HEK293 (cell line): ENCODE measurements around the gene TGM5.

Experiments
- CTCF ChIA-PET: fragments of 350-600 bp; formaldehyde crosslinking; extraction: SDS; loops from one replicate; lab custom pipeline; 2021; ENCODE audit warnings: antibody characterized with exemption; lab: Yijun Ruan, JAX
- POLR2A ChIA-PET: fragments of 300-600 bp; formaldehyde crosslinking; extraction: SDS; loops from one replicate; lab custom pipeline; 2020; ENCODE audit warnings: antibody characterized with exemption, inconsistent platforms; lab: Yijun Ruan, JAX
- H3K27ac ChIP-seq: fragments of 200-500 bp; sonication (Bioruptor generic); 2 replicates; pipeline ENCODE4 v1.5.1; 2014; ENCODE audit warnings: low read depth, low read length, control low read depth, inconsistent platforms; ENCODE audit errors: extremely low read depth
- H3K36me3 ChIP-seq, 2 experiments: fragments of 200-500 bp in 1 of 2; sonication (Bioruptor generic) in 1 of 2; 1 replicate in 1 of 2; 2 replicates in 1 of 2; pipeline ENCODE4 v1.5.1; 2014 to 2017; ENCODE audit warnings: inconsistent platforms in 2 of 2, low read length in 2 of 2; ENCODE audit not compliant: control insufficient read depth in 2 of 2, insufficient read depth in 1 of 2
- H3K4me1 ChIP-seq: fragments of 200-500 bp; sonication (Bioruptor generic); 2 replicates; pipeline ENCODE4 v1.5.1; 2014; ENCODE audit warnings: mild to moderate bottlenecking, low read length, inconsistent platforms; ENCODE audit not compliant: control insufficient read depth, insufficient read depth
- H3K4me3 ChIP-seq: 2 replicates; pipeline ENCODE4 v1.5.1; 2011; ENCODE audit warnings: low read depth, mild to moderate bottlenecking, control low read depth, low read length, moderate library complexity
- H3K9me3 ChIP-seq: fragments of 200-500 bp; sonication (Bioruptor generic); 2 replicates; pipeline ENCODE4 v1.5.1; 2014; ENCODE audit warnings: low read depth, low read length, inconsistent platforms; ENCODE audit not compliant: control insufficient read depth, insufficient read depth
- GFI1B ChIP-seq: fragments of 450-650 bp; formaldehyde crosslinking; IDR thresholded peaks from 2 replicates; pipeline ENCODE4 v1.5.1; 2016; ENCODE audit warnings: missing biosample characterization, missing genetic modification characterization
- KLF7 ChIP-seq: fragments of 450-650 bp; formaldehyde crosslinking; IDR thresholded peaks from 2 replicates; pipeline ENCODE4 v1.5.1; 2016; ENCODE audit warnings: missing biosample characterization, missing genetic modification characterization, borderline replicate concordance
- PRDM1 ChIP-seq: fragments of 450-650 bp; formaldehyde crosslinking; IDR thresholded peaks from 2 replicates; pipeline ENCODE4; 2016; ENCODE audit warnings: missing biosample characterization, missing genetic modification characterization
- SP7 ChIP-seq: fragments of 450-650 bp; formaldehyde crosslinking; IDR thresholded peaks from 2 replicates; pipeline ENCODE4 v1.5.1; 2016; ENCODE audit warnings: missing biosample characterization, missing genetic modification characterization
- ZBTB8A ChIP-seq: fragments of 450-650 bp; formaldehyde crosslinking; IDR thresholded peaks from 2 replicates; pipeline ENCODE4 v1.5.1; 2016; ENCODE audit warnings: missing biosample characterization, missing genetic modification characterization
- ZEB2 ChIP-seq: fragments of 450-650 bp; formaldehyde crosslinking; IDR thresholded peaks from 2 replicates; pipeline ENCODE4 v1.5.1; 2016; ENCODE audit warnings: missing biosample characterization, missing genetic modification characterization
- ZIC2 ChIP-seq: fragments of 450-650 bp; formaldehyde crosslinking; IDR thresholded peaks from 2 replicates; pipeline ENCODE4 v1.5.1; 2016; ENCODE audit warnings: missing biosample characterization, missing genetic modification characterization
- ZNF133 ChIP-seq: fragments of 450-650 bp; formaldehyde crosslinking; IDR thresholded peaks from 2 replicates; pipeline ENCODE4 v1.5.1; 2016; ENCODE audit warnings: missing biosample characterization, missing genetic modification characterization
- ZNF146 ChIP-seq: fragments of 450-650 bp; formaldehyde crosslinking; IDR thresholded peaks from 2 replicates; pipeline ENCODE4 v1.5.1; 2016; ENCODE audit warnings: missing biosample characterization, missing genetic modification characterization
- ZNF16 ChIP-seq: fragments of 450-650 bp; formaldehyde crosslinking; IDR thresholded peaks from 2 replicates; pipeline ENCODE4 v1.5.1; 2016; ENCODE audit warnings: low read depth, missing biosample characterization, missing genetic modification characterization
- ZNF214 ChIP-seq: fragments of 450-650 bp; formaldehyde crosslinking; IDR thresholded peaks from 2 replicates; pipeline ENCODE4 v1.5.1; 2017; ENCODE audit warnings: missing biosample characterization, mild to moderate bottlenecking, missing genetic modification characterization, borderline replicate concordance
- ZNF23 ChIP-seq: fragments of 450-650 bp; formaldehyde crosslinking; IDR thresholded peaks from 2 replicates; pipeline ENCODE4 v1.5.1; 2016; ENCODE audit warnings: missing biosample characterization, missing genetic modification characterization, borderline replicate concordance
- ZNF26 ChIP-seq: fragments of 450-650 bp; formaldehyde crosslinking; IDR thresholded peaks from 2 replicates; pipeline ENCODE4 v1.5.1; 2016; ENCODE audit warnings: missing biosample characterization, missing genetic modification characterization
- ZNF266 ChIP-seq: fragments of 450-650 bp; formaldehyde crosslinking; IDR thresholded peaks from 2 replicates; pipeline ENCODE4 v1.5.1; 2016; ENCODE audit warnings: missing biosample characterization, missing genetic modification characterization, low read depth
- ZNF280D ChIP-seq: fragments of 450-650 bp; formaldehyde crosslinking; IDR thresholded peaks from 2 replicates; pipeline ENCODE4 v1.5.1; 2016; ENCODE audit warnings: missing biosample characterization, missing genetic modification characterization
- ZNF341 ChIP-seq: fragments of 450-650 bp; formaldehyde crosslinking; IDR thresholded peaks from 2 replicates; pipeline ENCODE4; 2016; ENCODE audit warnings: low read depth, missing biosample characterization, missing genetic modification characterization
- ZNF426 ChIP-seq: fragments of 450-650 bp; formaldehyde crosslinking; IDR thresholded peaks from 2 replicates; pipeline ENCODE4 v1.5.1; 2017; ENCODE audit warnings: missing biosample characterization, missing genetic modification characterization, mild to moderate bottlenecking, inconsistent platforms, moderate library complexity
- ZNF449 ChIP-seq: fragments of 450-650 bp; formaldehyde crosslinking; IDR thresholded peaks from 2 replicates; pipeline ENCODE4 v1.5.1; 2017; ENCODE audit warnings: missing biosample characterization, mild to moderate bottlenecking, missing genetic modification characterization, moderate library complexity
- ZNF510 ChIP-seq: fragments of 450-650 bp; formaldehyde crosslinking; IDR thresholded peaks from 2 replicates; pipeline ENCODE4 v1.5.1; 2018; ENCODE audit warnings: mild to moderate bottlenecking, missing genetic modification characterization, missing biosample characterization; ENCODE audit not compliant: insufficient replicate concordance
- ZNF521 ChIP-seq: fragments of 450-650 bp; formaldehyde crosslinking; IDR thresholded peaks from 2 replicates; pipeline ENCODE4 v1.5.1; 2017; ENCODE audit warnings: missing biosample characterization, mild to moderate bottlenecking, missing genetic modification characterization
- ZNF555 ChIP-seq: fragments of 450-650 bp; formaldehyde crosslinking; conservative IDR thresholded peaks from 2 replicates; pipeline ENCODE4 v1.5.1; 2017; ENCODE audit warnings: missing biosample characterization, mild to moderate bottlenecking, missing genetic modification characterization, inconsistent platforms
- ZNF558 ChIP-seq: fragments of 450-650 bp; formaldehyde crosslinking; IDR thresholded peaks from 2 replicates; pipeline ENCODE4 v1.5.1; 2016; ENCODE audit warnings: missing biosample characterization, missing genetic modification characterization
- ZNF585B ChIP-seq: fragments of 450-650 bp; formaldehyde crosslinking; IDR thresholded peaks from 2 replicates; pipeline ENCODE4 v1.5.1; 2016; ENCODE audit warnings: missing biosample characterization, missing genetic modification characterization
- ZNF596 ChIP-seq: fragments of 450-650 bp; IDR thresholded peaks from 2 replicates; pipeline ENCODE4 v1.5.0; 2018; ENCODE audit warnings: missing biosample characterization, mild to moderate bottlenecking, missing genetic modification characterization, moderate library complexity
- ZNF639 ChIP-seq: fragments of 450-650 bp; formaldehyde crosslinking; IDR thresholded peaks from 2 replicates; pipeline ENCODE4 v1.5.1; 2016; ENCODE audit warnings: missing biosample characterization, missing genetic modification characterization
- ZNF660 ChIP-seq: fragments of 450-650 bp; IDR thresholded peaks from 2 replicates; pipeline ENCODE4 v1.5.1; 2018; ENCODE audit warnings: missing biosample characterization, mild to moderate bottlenecking, missing genetic modification characterization
- ZNF777 ChIP-seq: fragments of 450-650 bp; formaldehyde crosslinking; IDR thresholded peaks from 2 replicates; pipeline ENCODE4 v1.5.1; 2017; ENCODE audit warnings: missing biosample characterization, missing genetic modification characterization, borderline replicate concordance
- ZNF792 ChIP-seq: fragments of 450-650 bp; formaldehyde crosslinking; IDR thresholded peaks from 2 replicates; pipeline ENCODE4 v1.5.1; 2016; ENCODE audit warnings: missing biosample characterization, missing genetic modification characterization

Gene TGM5

GRCh38 chr15:43278869-43279268, 12.1 kb upstream of the TGM5 start (continued):
- TF ChIP-seq ZEB2 (no peak), ZNF266 (tag by site-specific recombination) (no peak), ZIC2 (tag by site-specific recombination) (no peak), ZNF341 (no peak)

- no peaks in the 10 kb centered on the region for H3K36me3 ChIP-seq
- H3K4me1 ChIP-seq = no peaks in the 10 kb centered on the region
- POLR2A ChIA-PET = no interaction called here
- no peak overlapping the region for H3K27ac ChIP-seq
- CTCF ChIA-PET = no interaction called here
- H3K4me3 ChIP-seq = no peak overlapping the region
- no peaks in the 10 kb centered on the region for H3K9me3 ChIP-seq
- no peak for TF ChIP-seq ZNF26 (tag by site-specific recombination)
- no peak for TF ChIP-seq ZNF639
- TF ChIP-seq ZNF133 (tag by site-specific recombination) = no peak
- TF ChIP-seq ZNF660 (tag by site-specific recombination) = no peak
- no peak for TF ChIP-seq ZNF777 (tag by site-specific recombination)
- no peak for TF ChIP-seq ZNF280D (tag by site-specific recombination)
- no peak for TF ChIP-seq ZNF792 (tag by site-specific recombination)
- no peak for TF ChIP-seq ZNF146 (tag by site-specific recombination)
- TF ChIP-seq KLF7 (tag by site-specific recombination) = no peak
- TF ChIP-seq ZNF585B (tag by site-specific recombination) = no peak
- no peak for TF ChIP-seq ZBTB8A (tag by site-specific recombination)
- TF ChIP-seq ZNF426 = no peak
- no peak for TF ChIP-seq ZNF555
- TF ChIP-seq ZNF558 (tag by site-specific recombination) = no peak
Measured at GRCh38 chr15:43277901-43278300, 11.2 kb upstream of the TGM5 start.

- no peaks in the 10 kb centered on the region for H3K36me3 ChIP-seq
- no peaks in the 10 kb centered on the region for H3K4me1 ChIP-seq
- ChIA-PET POLR2A (no interaction called here), CTCF (interaction anchor here (0.7 to 1.2 kb wide), 2 partner anchors 8 to 9 kb away, joined by 3 read pairs; no protein-coding TSS in a partner anchor)
- H3K4me3 ChIP-seq = no peak overlapping the region
- no peaks in the 10 kb centered on the region for H3K9me3 ChIP-seq
- H3K27ac ChIP-seq = no peak overlapping the region
- TF ChIP-seq ZNF449 (tag by site-specific recombination) (no peak), GFI1B (tag by site-specific recombination) (no peak), ZNF660 (tag by site-specific recombination) (no peak), ZNF16 (tag by site-specific recombination) (no peak), PRDM1 (tag by site-specific recombination) (no peak), ZNF596 (tag by site-specific recombination) (no peak), ZNF23 (tag by site-specific recombination) (no peak), ZNF214 (tag by site-specific recombination) (no peak), ZNF521 (no peak), ZNF510 (tag by site-specific recombination) (no peak), SP7 (tag by site-specific recombination) (no peak)
Measured at GRCh38 chr15:43277231-43277823, 10.6 kb upstream of the TGM5 start.
